GM13977 (cell line): ENCODE measurements around the gene SGO2.

Experiments used
- DNase-seq: peaks from one replicate; pipeline ENCODE4 v3.0.0; 2012; ENCODE audit warnings: low spot score
- in situ Hi-C: fragments of 300-500 bp; cut with MboI; formaldehyde crosslinking; loops from one replicate; pipeline ENCODE4 v1.12.0; 2022; ENCODE audit warnings: low sequenced_read_pairs, low pct_unique_long_range_greater_than_20kb, mixed read lengths, inconsistent platforms; ENCODE audit not compliant: unreplicated experiment
- TF ChIP-seq, protein P1 (sequence below): IDR thresholded peaks from 2 replicates; pipeline ENCODE4 v1.5.1; 2012; ENCODE audit warnings: mild to moderate bottlenecking, control low read depth; ENCODE audit not compliant: insufficient read depth; ENCODE audit errors: extremely low read depth, missing control alignments

The SGO2 gene

DNA sequence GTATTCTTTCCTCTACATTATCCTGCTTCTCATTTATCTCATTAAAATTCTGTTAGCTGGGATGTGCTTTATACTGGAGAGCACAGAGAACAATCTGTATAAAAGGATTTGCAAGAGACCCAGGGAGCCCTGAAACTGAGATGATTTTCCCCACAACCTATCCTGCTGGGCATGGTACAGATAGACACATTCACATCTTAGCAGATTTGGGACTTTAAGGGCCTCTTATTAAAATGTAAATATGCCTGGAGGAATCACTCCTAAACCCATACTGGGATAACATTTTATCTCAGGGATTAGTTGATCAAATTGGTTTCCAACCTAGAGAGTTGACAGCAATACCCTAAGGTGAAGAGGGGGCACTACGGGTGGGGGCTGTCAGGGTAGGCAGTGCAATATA is 105.3 kb downstream of the SGO2 start:
- TF ChIP-seq, protein P1, sequence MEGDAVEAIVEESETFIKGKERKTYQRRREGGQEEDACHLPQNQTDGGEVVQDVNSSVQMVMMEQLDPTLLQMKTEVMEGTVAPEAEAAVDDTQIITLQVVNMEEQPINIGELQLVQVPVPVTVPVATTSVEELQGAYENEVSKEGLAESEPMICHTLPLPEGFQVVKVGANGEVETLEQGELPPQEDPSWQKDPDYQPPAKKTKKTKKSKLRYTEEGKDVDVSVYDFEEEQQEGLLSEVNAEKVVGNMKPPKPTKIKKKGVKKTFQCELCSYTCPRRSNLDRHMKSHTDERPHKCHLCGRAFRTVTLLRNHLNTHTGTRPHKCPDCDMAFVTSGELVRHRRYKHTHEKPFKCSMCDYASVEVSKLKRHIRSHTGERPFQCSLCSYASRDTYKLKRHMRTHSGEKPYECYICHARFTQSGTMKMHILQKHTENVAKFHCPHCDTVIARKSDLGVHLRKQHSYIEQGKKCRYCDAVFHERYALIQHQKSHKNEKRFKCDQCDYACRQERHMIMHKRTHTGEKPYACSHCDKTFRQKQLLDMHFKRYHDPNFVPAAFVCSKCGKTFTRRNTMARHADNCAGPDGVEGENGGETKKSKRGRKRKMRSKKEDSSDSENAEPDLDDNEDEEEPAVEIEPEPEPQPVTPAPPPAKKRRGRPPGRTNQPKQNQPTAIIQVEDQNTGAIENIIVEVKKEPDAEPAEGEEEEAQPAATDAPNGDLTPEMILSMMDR: no peak
- no peak for DNase-seq
- in situ Hi-C loops: no loop called here
